SU-DHL-6 (cell line): Measurements from ENCODE around the gene TMEM81.

Experiments
- H2AFZ ChIP-seq: fragments of 200-600 bp; sonication (generic); 2 replicates; pipeline ENCODE4 v1.6.1; 2014; ENCODE audit warnings: low read depth, mild to moderate bottlenecking, moderate library complexity, mixed read lengths, antibody characterized with exemption, low read length; ENCODE audit not compliant: severe bottlenecking
- H3F3A ChIP-seq: fragments of 200-600 bp; shearing (Covaris generic); 2 replicates; pipeline ENCODE4 v1.6.0; 2016; ENCODE audit warnings: antibody characterized with exemption, mild to moderate bottlenecking; ENCODE audit not compliant: insufficient read depth
- H3K27ac ChIP-seq: fragments of 200-600 bp; sonication (generic); 2 replicates; pipeline ENCODE4 v1.5.1; 2016; ENCODE audit warnings: low read depth, mild to moderate bottlenecking, low read length, moderate library complexity, mixed read lengths
- H3K27me3 ChIP-seq: fragments of 200-600 bp; sonication (generic), shearing (Covaris generic); 2 replicates; pipeline ENCODE4 v1.6.0; 2014; ENCODE audit warnings: mild to moderate bottlenecking, low read length
- H3K36me3 ChIP-seq: fragments of 200-600 bp; sonication (generic); 2 replicates; pipeline ENCODE4 v1.6.1; 2014; ENCODE audit warnings: mild to moderate bottlenecking, low read length, mixed read lengths
- H3K4me2 ChIP-seq: fragments of 300-600, 200-600 bp; shearing (Covaris generic), sonication (generic); 2 replicates; pipeline ENCODE4 v1.6.0; 2014; ENCODE audit warnings: low read length, low read depth, mild to moderate bottlenecking; ENCODE audit not compliant: poor library complexity, severe bottlenecking
- H3K4me3 ChIP-seq: fragments of 200-600 bp; sonication (generic); 2 replicates; pipeline ENCODE4 v1.5.1; 2014; ENCODE audit warnings: antibody characterized with exemption, low read length, mild to moderate bottlenecking, mixed read lengths; ENCODE audit not compliant: insufficient read depth, poor library complexity, severe bottlenecking
- H3K79me2 ChIP-seq: fragments of 200-600 bp; sonication (generic); 2 replicates; pipeline ENCODE4 v1.6.1; 2014; ENCODE audit warnings: mild to moderate bottlenecking, low read length, moderate library complexity; ENCODE audit not compliant: insufficient read depth
- H3K9ac ChIP-seq: fragments of 200-600 bp; sonication (generic); 2 replicates; pipeline ENCODE4 v1.7.0; 2014; ENCODE audit warnings: mild to moderate bottlenecking, low read length
- H3K9me2 ChIP-seq: fragments of 200-600 bp; sonication (generic); replicated peaks from 2 replicates; pipeline ENCODE4 v1.6.1; 2014; ENCODE audit warnings: low read length; ENCODE audit not compliant: insufficient read depth
- H3K9me3 ChIP-seq: fragments of 200-600 bp; sonication (generic); 2 replicates; pipeline ENCODE4 v1.6.1; 2014; ENCODE audit warnings: low read length, mixed read lengths; ENCODE audit not compliant: insufficient read depth
- H4K20me1 ChIP-seq: fragments of 200-600 bp; sonication (generic); 2 replicates; pipeline ENCODE4 v1.6.1; 2014; ENCODE audit warnings: low read depth, mild to moderate bottlenecking, antibody characterized with exemption, low read length, moderate library complexity, mixed read lengths
- CTCF ChIP-seq: fragments of 200-600 bp; sonication (generic); IDR thresholded peaks from one replicate; pipeline ENCODE4 v1.5.1; 2017; ENCODE audit warnings: antibody characterized with exemption, mild to moderate bottlenecking, low read length, moderate library complexity; ENCODE audit not compliant: insufficient read depth, poor library complexity, severe bottlenecking
- EZH2phosphoT487 ChIP-seq: fragments of 200-600 bp; sonication (generic), shearing (Covaris generic); conservative IDR thresholded peaks from 2 replicates; pipeline ENCODE4 v1.6.1; 2018; ENCODE audit warnings: mild to moderate bottlenecking, antibody characterized with exemption, low read length, moderate library complexity, mixed read lengths

The TMEM81 gene

DNA sequence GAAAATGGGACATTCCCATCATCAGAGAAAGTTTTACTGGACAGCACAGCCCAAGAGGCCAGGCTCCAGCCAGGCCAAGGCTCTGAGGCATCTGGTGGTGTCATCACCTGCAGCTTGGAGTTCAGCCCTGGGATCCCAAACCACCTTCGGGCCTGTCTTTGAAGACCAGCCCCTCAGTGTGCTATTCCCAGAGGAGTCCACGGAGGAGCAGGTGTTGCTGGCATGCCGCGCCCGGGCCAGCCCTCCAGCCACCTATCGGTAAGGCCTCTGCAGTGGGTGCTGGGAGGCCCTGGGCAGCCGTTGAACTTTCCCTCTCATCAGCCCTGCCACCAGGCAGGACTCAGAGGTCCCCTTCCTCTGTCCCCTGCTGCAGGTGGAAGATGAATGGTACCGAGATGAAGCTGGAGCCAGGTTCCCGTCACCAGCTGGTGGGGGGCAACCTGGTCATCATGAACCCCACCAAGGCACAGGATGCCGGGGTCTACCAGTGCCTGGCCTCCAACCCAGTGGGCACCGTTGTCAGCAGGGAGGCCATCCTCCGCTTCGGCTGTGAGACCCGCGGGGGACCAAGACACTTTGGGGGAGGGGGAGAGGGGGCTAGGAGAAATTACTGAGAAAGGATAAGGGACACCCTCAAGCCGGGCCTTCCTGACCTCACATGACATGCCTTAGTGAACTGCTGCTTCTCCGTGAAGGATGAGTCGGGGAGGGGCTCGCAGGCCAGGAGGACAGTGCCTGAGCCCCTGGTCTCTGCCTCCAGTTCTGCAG, 26.3 kb downstream of the TMEM81 start:
- Histone ChIP-seq H3F3A (no peaks in the 10 kb centered on the region), H3K9ac (no peak overlapping the region), H3K4me2 (no peak overlapping the region), H3K9me3 (no peaks in the 10 kb centered on the region), H3K79me2 (no peaks in the 10 kb centered on the region), H3K27me3 (no peaks in the 10 kb centered on the region), H4K20me1 (no peaks in the 10 kb centered on the region), H3K9me2 (no peaks in the 10 kb centered on the region), H2AFZ (no peak overlapping the region), H3K36me3 (no peaks in the 10 kb centered on the region), H3K27ac (no peak overlapping the region), H3K4me3 (no peak overlapping the region)
- TF ChIP-seq CTCF (no peak), EZH2phosphoT487 (no peak)

GRCh38 chr1:205056956-205057568, 27.2 kb downstream of the TMEM81 start:
- Histone ChIP-seq H3K27ac (no peak overlapping the region), H4K20me1 (no peaks in the 10 kb centered on the region), H3K79me2 (no peaks in the 10 kb centered on the region), H3K27me3 (no peaks in the 10 kb centered on the region), H3F3A (no peaks in the 10 kb centered on the region), H3K4me2 (no peak overlapping the region), H3K9me3 (no peaks in the 10 kb centered on the region), H3K36me3 (no peaks in the 10 kb centered on the region), H2AFZ (no peak overlapping the region), H3K9ac (no peak overlapping the region), H3K4me3 (no peak overlapping the region), H3K9me2 (no peaks in the 10 kb centered on the region)
- TF ChIP-seq CTCF (no peak), EZH2phosphoT487 (no peak)

DNA sequence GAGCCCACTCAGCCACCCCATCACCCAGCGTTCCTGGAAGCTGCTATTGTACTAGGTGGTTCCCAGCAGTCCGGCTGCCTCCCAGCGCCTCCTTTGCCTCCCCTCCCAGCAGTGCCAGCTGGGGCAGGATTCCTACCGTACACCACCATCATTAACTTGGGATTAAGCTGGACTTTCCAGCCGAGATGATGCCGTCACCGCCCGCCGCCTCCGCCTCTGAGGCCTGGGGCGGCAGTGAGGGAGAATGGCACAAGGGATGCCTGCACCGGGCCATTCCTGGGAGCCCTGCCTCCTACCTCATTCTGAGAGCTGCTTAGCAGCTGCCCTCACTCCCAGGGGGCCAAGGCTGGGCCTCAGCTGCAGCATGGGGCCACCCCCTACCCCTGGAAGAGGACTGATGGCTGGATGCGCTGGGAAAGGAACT, 28.1 kb downstream of the TMEM81 start:
- Histone ChIP-seq H3K9me2 (no peaks in the 10 kb centered on the region), H3K36me3 (no peaks in the 10 kb centered on the region), H3K27ac (no peak overlapping the region), H4K20me1 (no peaks in the 10 kb centered on the region), H3K27me3 (no peaks in the 10 kb centered on the region), H3K79me2 (no peaks in the 10 kb centered on the region), H3F3A (no peaks in the 10 kb centered on the region), H2AFZ (no peak overlapping the region), H3K4me3 (no peak overlapping the region), H3K4me2 (no peak overlapping the region), H3K9ac (no peak overlapping the region), H3K9me3 (no peaks in the 10 kb centered on the region)
- no peak for TF ChIP-seq EZH2phosphoT487
- no peak for TF ChIP-seq CTCF
